HEK293 (cell line): ENCODE data around the gene CRACDL.
"Not testable (repeated sequence)": the region's sequence is repeated elsewhere in the genome, so short reads cannot be mapped to it uniquely, and the experiment has no call there.

Experiments used
- CTCF ChIA-PET: fragments of 350-600 bp; formaldehyde crosslinking; extraction: SDS; loops from one replicate; lab custom pipeline; 2021; ENCODE audit warnings: antibody characterized with exemption; lab: Yijun Ruan, JAX
- POLR2A ChIA-PET: fragments of 300-600 bp; formaldehyde crosslinking; extraction: SDS; loops from one replicate; lab custom pipeline; 2020; ENCODE audit warnings: antibody characterized with exemption, inconsistent platforms; lab: Yijun Ruan, JAX
- H3K27ac ChIP-seq: fragments of 200-500 bp; sonication (Bioruptor generic); 2 replicates; pipeline ENCODE4 v1.5.1; 2014; ENCODE audit warnings: low read depth, low read length, control low read depth, inconsistent platforms; ENCODE audit errors: extremely low read depth
- H3K36me3 ChIP-seq, 2 experiments: fragments of 200-500 bp in 1 of 2; sonication (Bioruptor generic) in 1 of 2; 1 replicate in 1 of 2; 2 replicates in 1 of 2; pipeline ENCODE4 v1.5.1; 2014 to 2017; ENCODE audit warnings: inconsistent platforms in 2 of 2, low read length in 2 of 2; ENCODE audit not compliant: control insufficient read depth in 2 of 2, insufficient read depth in 1 of 2
- H3K4me1 ChIP-seq: fragments of 200-500 bp; sonication (Bioruptor generic); 2 replicates; pipeline ENCODE4 v1.5.1; 2014; ENCODE audit warnings: mild to moderate bottlenecking, low read length, inconsistent platforms; ENCODE audit not compliant: control insufficient read depth, insufficient read depth
- H3K4me3 ChIP-seq: 2 replicates; pipeline ENCODE4 v1.5.1; 2011; ENCODE audit warnings: low read depth, mild to moderate bottlenecking, control low read depth, low read length, moderate library complexity
- H3K9me3 ChIP-seq: fragments of 200-500 bp; sonication (Bioruptor generic); 2 replicates; pipeline ENCODE4 v1.5.1; 2014; ENCODE audit warnings: low read depth, low read length, inconsistent platforms; ENCODE audit not compliant: control insufficient read depth, insufficient read depth
- GFI1B ChIP-seq: fragments of 450-650 bp; formaldehyde crosslinking; IDR thresholded peaks from 2 replicates; pipeline ENCODE4 v1.5.1; 2016; ENCODE audit warnings: missing biosample characterization, missing genetic modification characterization
- SETDB1 ChIP-seq: IDR thresholded peaks from one replicate; pipeline ENCODE4 v1.6.1; 2017; ENCODE audit warnings: mild to moderate bottlenecking, low read length, moderate library complexity, mixed read lengths; ENCODE audit not compliant: insufficient read length
- ZBTB11 ChIP-seq: fragments of 450-650 bp; formaldehyde crosslinking; conservative IDR thresholded peaks from 2 replicates; pipeline ENCODE4 v1.5.1; 2016; ENCODE audit warnings: low read depth, missing biosample characterization, missing genetic modification characterization
- ZBTB48 ChIP-seq: fragments of 450-650 bp; formaldehyde crosslinking; IDR thresholded peaks from 2 replicates; pipeline ENCODE4 v1.5.1; 2016; ENCODE audit warnings: missing biosample characterization, missing genetic modification characterization
- ZBTB49 ChIP-seq: fragments of 450-650 bp; formaldehyde crosslinking; IDR thresholded peaks from 2 replicates; pipeline ENCODE4 v1.5.1; 2016; ENCODE audit warnings: missing biosample characterization, missing genetic modification characterization, low read depth
- ZNF10 ChIP-seq: fragments of 450-650 bp; formaldehyde crosslinking; IDR thresholded peaks from 2 replicates; pipeline ENCODE4 v1.5.1; 2017; ENCODE audit warnings: missing biosample characterization, missing genetic modification characterization
- ZNF174 ChIP-seq: fragments of 450-650 bp; formaldehyde crosslinking; IDR thresholded peaks from 2 replicates; pipeline ENCODE4 v1.5.0; 2017; ENCODE audit warnings: missing biosample characterization, mild to moderate bottlenecking, missing genetic modification characterization
- ZNF26 ChIP-seq: fragments of 450-650 bp; formaldehyde crosslinking; IDR thresholded peaks from 2 replicates; pipeline ENCODE4 v1.5.1; 2016; ENCODE audit warnings: missing biosample characterization, missing genetic modification characterization
- ZNF266 ChIP-seq: fragments of 450-650 bp; formaldehyde crosslinking; IDR thresholded peaks from 2 replicates; pipeline ENCODE4 v1.5.1; 2016; ENCODE audit warnings: missing biosample characterization, missing genetic modification characterization, low read depth
- ZNF274 ChIP-seq, 2 experiments: fragments of 200-500 bp in 1 of 2; fragments of 450-650 bp in 1 of 2; sonication (Bioruptor generic) in 1 of 2; formaldehyde crosslinking in 1 of 2; IDR thresholded peaks; 2 replicates each; pipeline versions ENCODE4 v1.5.1 to v1.6.1; 2014 to 2016; ENCODE audit warnings: borderline replicate concordance in 1 of 2, inconsistent platforms in 1 of 2, low read length in 1 of 2, missing biosample characterization in 1 of 2, missing genetic modification characterization in 1 of 2
- ZNF350 ChIP-seq: fragments of 450-650 bp; formaldehyde crosslinking; IDR thresholded peaks from 2 replicates; pipeline ENCODE4 v1.5.0; 2017; ENCODE audit warnings: missing biosample characterization, mild to moderate bottlenecking, missing genetic modification characterization
- ZNF394 ChIP-seq: fragments of 450-650 bp; formaldehyde crosslinking; IDR thresholded peaks from 2 replicates; pipeline ENCODE4 v1.5.1; 2016; ENCODE audit warnings: missing biosample characterization, missing genetic modification characterization, mild to moderate bottlenecking, moderate library complexity, borderline replicate concordance
- ZNF423 ChIP-seq: fragments of 450-650 bp; formaldehyde crosslinking; IDR thresholded peaks from 2 replicates; pipeline ENCODE4 v1.5.1; 2016; ENCODE audit warnings: missing biosample characterization, missing genetic modification characterization
- ZNF600 ChIP-seq: fragments of 450-650 bp; formaldehyde crosslinking; IDR thresholded peaks from 2 replicates; pipeline ENCODE4 v1.5.1; 2016; ENCODE audit warnings: missing biosample characterization, missing genetic modification characterization
- ZNF658 ChIP-seq: fragments of 450-650 bp; formaldehyde crosslinking; IDR thresholded peaks from 2 replicates; pipeline ENCODE4; 2016; ENCODE audit warnings: missing biosample characterization, missing genetic modification characterization
- ZXDB ChIP-seq: fragments of 450-650 bp; formaldehyde crosslinking; IDR thresholded peaks from 2 replicates; pipeline ENCODE4 v1.5.1; 2016; ENCODE audit warnings: missing biosample characterization, missing genetic modification characterization
- TF ChIP-seq, protein P1 (sequence below): fragments of 450-650 bp; formaldehyde crosslinking; IDR thresholded peaks from 2 replicates; pipeline ENCODE4 v1.5.1; 2016; ENCODE audit warnings: missing biosample characterization, missing genetic modification characterization, low read depth

CRACDL gene

GRCh38 chr2:98753801-98754200, 182.2 kb downstream of the CRACDL start:
- POLR2A ChIA-PET = no interaction called here
- no peak for TF ChIP-seq ZXDB
- TF ChIP-seq, protein P1, sequence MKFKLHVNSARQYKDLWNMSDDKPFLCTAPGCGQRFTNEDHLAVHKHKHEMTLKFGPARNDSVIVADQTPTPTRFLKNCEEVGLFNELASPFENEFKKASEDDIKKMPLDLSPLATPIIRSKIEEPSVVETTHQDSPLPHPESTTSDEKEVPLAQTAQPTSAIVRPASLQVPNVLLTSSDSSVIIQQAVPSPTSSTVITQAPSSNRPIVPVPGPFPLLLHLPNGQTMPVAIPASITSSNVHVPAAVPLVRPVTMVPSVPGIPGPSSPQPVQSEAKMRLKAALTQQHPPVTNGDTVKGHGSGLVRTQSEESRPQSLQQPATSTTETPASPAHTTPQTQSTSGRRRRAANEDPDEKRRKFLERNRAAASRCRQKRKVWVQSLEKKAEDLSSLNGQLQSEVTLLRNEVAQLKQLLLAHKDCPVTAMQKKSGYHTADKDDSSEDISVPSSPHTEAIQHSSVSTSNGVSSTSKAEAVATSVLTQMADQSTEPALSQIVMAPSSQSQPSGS = no peak
- no peak for TF ChIP-seq ZNF266 (tag by site-specific recombination)
- no peak for TF ChIP-seq ZNF423
- H3K27ac ChIP-seq = no peak overlapping the region
- no peaks in the 10 kb centered on the region for H3K4me1 ChIP-seq
- CTCF ChIA-PET = no interaction called here
- H3K36me3 ChIP-seq = no peaks in the 10 kb centered on the region
- H3K4me3 ChIP-seq = no peak overlapping the region
- no peaks in the 10 kb centered on the region; the same call in 1 of the 2 replicates for H3K9me3 ChIP-seq

DNA sequence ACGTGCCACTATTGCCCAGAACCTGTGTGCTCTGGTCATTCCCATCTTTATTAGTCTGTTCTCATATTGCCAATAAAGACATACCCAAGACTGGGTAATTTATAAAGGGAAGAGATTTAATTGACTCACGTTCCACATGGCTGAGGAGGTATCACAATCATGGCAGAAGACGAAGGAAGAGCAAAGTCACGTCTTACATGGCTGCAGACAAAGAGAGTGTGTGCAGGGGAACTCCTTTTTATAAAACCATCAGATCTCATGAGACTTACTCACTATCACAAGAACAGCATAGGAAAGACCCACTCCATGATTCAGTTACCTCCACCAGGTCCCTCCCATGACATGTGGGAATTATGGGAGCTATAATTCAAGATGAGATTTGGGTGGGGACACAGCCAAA, 183.3 kb downstream of the CRACDL start:
- H3K4me3 ChIP-seq, H3K4me1 ChIP-seq, H3K36me3 ChIP-seq, H3K9me3 ChIP-seq, H3K27ac ChIP-seq, CTCF ChIA-PET, POLR2A ChIA-PET: not testable (repeated sequence)

DNA sequence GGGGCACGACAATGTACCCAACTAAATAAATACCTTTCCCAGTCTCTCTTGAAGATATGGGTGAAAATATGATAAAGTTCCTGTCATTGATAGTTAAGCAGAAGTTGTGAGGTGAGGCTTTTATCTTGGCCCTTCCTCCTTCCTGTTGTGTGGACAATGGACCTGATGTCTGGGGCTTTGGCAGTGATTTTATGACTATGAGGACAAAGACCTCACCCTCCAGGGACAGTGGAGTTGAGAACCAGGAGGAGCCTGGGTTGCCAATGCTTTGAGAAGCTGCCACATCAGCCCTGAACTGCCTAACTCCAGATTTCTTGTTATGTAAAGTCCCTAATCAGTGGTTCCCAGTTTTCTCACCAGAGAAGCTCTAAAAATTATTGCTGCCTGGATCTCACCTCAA, 184.3 kb downstream of the CRACDL start:
- Histone ChIP-seq H3K4me3 (no peak overlapping the region), H3K4me1 (no peaks in the 10 kb centered on the region), H3K9me3 (no peaks in the 10 kb centered on the region; the same call in 1 of the 2 replicates), H3K27ac (no peak overlapping the region), H3K36me3 (no peaks in the 10 kb centered on the region)
- TF ChIP-seq ZBTB48 (tag by site-specific recombination) (no peak), ZNF26 (no peak), ZNF10 (tag by site-specific recombination) (no peak), ZBTB49 (tag by site-specific recombination) (no peak), ZNF350 (tag by site-specific recombination) (no peak), ZNF174 (tag by site-specific recombination) (no peak), ZNF658 (tag by site-specific recombination) (no peak), GFI1B (tag by site-specific recombination) (no peak), ZBTB11 (no peak), SETDB1 (no peak), ZNF600 (tag by site-specific recombination) (no peak), ZNF274 (IDR thresholded peaks at IDR 0.05; ENCODE audit: low read length) (no peak), ZNF274 (tag by site-specific recombination; IDR thresholded peaks at IDR 0.05; ENCODE audit: borderline replicate concordance) (no peak), ZNF394 (tag by site-specific recombination) (no peak)
- CTCF ChIA-PET = no interaction called here
- POLR2A ChIA-PET = no interaction called here
